ENCODE measurements around the gene ITFG2.

ITFG2 gene

GRCh38 chr12:2794191-2794735, 18.2 kb upstream of the ITFG2 start:
- DNase-seq: no peak
- in situ Hi-C loops (cut with HindIII; ENCODE audit: low pct_ligation_motif_present, low pct_unique_long_range_greater_than_20kb, low sequenced_read_pairs): no loop called here

- DNase-seq: peak; percentile 94
Measured at GRCh38 chr12:2794736-2795289, 17.7 kb upstream of the ITFG2 start, which contains the start of gene FKBP4. TSS of gene FKBP4 (plus strand) at chr12:2794970. CDS start at chr12:2795140, 170 bp downstream.

GRCh38 chr12:2795291-2796186, 16.9 kb upstream of the ITFG2 start:
- in situ Hi-C loops (cut with HindIII; ENCODE audit: low pct_ligation_motif_present, low pct_unique_long_range_greater_than_20kb, low sequenced_read_pairs): no loop called here
- DNase-seq: peak; percentile 75

More at GRCh38 chr12:2794736-2795289, 17.7 kb upstream of the ITFG2 start, which contains the start of gene FKBP4:
- in situ Hi-C loops (cut with HindIII; ENCODE audit: low pct_ligation_motif_present, low pct_unique_long_range_greater_than_20kb, low sequenced_read_pairs): no loop called here

- in situ Hi-C loops (cut with HindIII; ENCODE audit: low pct_ligation_motif_present, low pct_unique_long_range_greater_than_20kb, low sequenced_read_pairs): no loop called here
- peak; percentile 25 for DNase-seq
Measured at GRCh38 chr12:2796187-2796666, 16.2 kb upstream of the ITFG2 start.

GRCh38 chr12:2797721-2798418, 14.6 kb upstream of the ITFG2 start:
- in situ Hi-C loops (cut with HindIII; ENCODE audit: low pct_ligation_motif_present, low pct_unique_long_range_greater_than_20kb, low sequenced_read_pairs): no loop called here
- no peak for DNase-seq

GRCh38 chr12:2800046-2800570, 12.4 kb upstream of the ITFG2 start:
- in situ Hi-C loops (cut with HindIII; ENCODE audit: low pct_ligation_motif_present, low pct_unique_long_range_greater_than_20kb, low sequenced_read_pairs): no loop called here
- no peak for DNase-seq

DNA sequence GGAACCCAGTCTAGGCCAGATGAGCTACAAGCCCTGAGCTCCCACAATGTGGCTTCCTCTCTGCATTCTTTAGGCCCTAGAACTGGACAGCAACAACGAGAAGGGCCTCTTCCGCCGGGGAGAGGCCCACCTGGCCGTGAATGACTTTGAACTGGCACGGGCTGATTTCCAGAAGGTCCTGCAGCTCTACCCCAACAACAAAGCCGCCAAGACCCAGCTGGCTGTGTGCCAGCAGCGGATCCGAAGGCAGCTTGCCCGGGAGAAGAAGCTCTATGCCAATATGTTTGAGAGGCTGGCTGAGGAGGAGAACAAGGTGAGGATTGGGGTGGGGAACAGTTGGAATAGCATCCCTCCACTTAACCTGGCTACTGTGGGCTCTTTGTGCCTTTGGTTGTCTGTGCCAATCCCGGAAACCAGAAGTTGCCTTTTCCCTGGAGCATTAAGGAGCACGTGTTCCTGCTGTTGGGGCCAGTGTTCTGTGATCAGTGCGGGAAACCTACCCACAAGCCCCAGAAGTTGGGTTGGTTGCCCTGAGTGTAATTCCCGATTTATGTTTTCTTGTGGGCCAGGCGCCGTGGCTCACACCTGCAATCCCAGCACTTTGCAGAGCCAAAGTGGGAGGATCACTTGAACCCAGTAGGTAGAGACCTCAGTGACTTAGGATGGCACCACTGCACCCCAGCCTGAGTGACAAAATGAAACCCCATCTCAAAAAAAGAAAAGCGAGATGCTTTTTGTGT, 11.3 kb upstream of the ITFG2 start:
- in situ Hi-C loops (cut with HindIII; ENCODE audit: low pct_ligation_motif_present, low pct_unique_long_range_greater_than_20kb, low sequenced_read_pairs): no loop called here
- DNase-seq: no peak

DNA sequence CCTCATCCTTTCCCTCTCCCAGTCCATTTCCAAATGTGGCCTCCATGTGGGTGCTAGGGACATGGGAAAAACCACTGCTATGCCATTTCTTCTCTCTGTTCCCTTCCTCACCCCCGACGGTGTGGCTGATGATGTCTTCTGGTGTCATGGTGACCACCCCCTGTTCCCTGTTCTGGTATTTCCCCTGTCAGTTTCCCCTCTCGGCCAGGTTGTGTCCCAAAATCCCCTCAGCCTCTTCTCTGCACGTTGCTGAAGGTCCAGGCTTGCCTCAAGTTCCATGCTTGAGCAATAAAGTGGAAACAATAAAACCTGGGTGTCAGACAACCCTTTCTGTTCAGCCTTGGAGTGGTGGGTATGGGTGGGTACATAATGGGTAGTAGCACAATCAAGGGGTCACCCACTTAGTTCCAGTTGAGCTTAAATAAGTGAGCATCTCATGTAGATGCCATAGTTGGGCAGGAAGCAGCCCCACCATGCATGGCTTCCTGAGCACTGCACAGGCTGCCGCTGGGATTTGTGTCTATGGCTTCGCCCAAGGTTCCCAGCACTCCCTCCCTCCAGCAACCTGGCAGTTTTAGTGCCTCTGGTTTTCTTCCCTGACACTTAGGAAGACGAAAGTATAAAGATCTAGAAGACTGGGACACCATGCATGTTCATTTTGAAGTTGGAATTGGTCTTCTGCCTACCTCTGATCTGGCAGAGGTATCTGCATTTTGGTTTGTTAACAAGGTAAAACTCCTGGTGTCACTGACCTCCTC, 8.7 kb upstream of the ITFG2 start:
- in situ Hi-C loops (cut with HindIII; ENCODE audit: low pct_ligation_motif_present, low pct_unique_long_range_greater_than_20kb, low sequenced_read_pairs): no loop called here
- no peak for DNase-seq

GRCh38 chr12:2804393-2805142, 7.9 kb upstream of the ITFG2 start:
- in situ Hi-C loops (cut with HindIII; ENCODE audit: low pct_ligation_motif_present, low pct_unique_long_range_greater_than_20kb, low sequenced_read_pairs): no loop called here
- DNase-seq: peak; percentile 80

- DNase-seq: no peak
- in situ Hi-C loops (cut with HindIII; ENCODE audit: low pct_ligation_motif_present, low pct_unique_long_range_greater_than_20kb, low sequenced_read_pairs): no loop called here
Measured at GRCh38 chr12:2805143-2805520, 7.3 kb upstream of the ITFG2 start.

- in situ Hi-C loops (cut with HindIII; ENCODE audit: low pct_ligation_motif_present, low pct_unique_long_range_greater_than_20kb, low sequenced_read_pairs): no loop called here
- DNase-seq: no peak
Measured at GRCh38 chr12:2806700-2807099, 5.8 kb upstream of the ITFG2 start.

DNA sequence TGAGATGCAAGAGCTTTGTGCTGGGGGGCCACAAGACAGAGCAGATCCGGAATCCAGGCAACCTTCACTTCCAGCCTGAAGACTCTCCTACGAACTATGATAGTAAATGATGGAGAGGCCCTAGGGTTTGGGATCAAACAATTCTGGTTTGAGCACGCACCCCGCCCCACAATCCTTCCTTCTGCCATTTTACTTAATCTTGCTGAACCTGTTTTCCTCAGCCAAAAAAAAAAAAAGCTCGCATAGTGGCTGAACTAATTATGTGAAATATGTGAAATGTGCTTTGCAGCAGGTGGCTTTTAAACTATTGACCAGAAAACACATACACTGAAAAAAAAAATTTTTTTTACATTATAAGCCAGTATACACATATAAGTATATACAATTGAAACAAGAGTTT, 667 bp upstream of the ITFG2 start:
- in situ Hi-C loops (cut with HindIII; ENCODE audit: low pct_ligation_motif_present, low pct_unique_long_range_greater_than_20kb, low sequenced_read_pairs): no loop called here
- no peak for DNase-seq

DNA sequence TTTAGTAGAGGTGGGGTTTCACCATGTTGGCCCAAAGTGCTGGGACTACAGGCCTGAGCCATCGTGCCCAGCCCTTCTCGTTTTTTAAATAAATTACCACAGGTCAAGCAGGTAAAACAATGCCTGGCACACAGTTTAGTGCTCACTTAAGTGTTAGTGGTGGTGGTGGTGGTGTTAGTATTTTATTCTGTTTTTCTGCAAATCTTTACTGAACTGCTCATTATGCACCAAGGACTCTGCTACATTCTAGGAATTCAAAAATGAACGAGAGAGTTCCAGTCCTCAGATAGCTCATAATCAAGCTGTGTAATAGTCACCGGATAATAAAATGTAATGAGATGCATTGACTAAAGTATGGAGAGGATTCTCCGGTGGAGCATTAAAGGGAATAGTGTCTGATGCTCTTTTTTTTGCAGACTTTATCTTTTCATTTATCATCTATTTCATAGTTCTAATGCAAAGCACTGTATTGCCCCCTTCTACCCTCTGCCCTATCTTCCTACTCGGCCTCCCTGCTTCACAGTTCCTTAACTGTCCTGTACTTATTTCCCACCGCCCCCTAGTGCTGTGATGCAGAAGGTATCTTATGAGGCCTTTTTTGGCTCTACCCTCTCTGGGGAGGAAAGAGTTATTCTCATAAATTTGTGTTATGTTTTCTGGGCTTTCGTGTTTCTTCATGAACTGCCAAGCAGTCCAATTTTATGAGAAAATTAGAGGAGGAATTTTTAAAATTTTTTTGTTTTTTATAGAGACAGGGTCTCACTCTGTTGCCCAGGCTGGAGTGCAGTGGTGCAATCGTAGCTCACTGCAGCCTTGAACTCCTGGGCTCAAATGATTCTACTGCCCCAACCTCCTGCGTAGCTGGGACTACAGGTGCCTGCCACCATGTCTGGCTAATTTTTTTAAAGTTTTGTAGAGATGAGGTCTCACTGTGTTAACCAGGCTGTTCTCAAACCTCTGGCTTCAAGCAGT, 1.0 kb downstream of the ITFG2 start:
- DNase-seq: peak; percentile 84
- in situ Hi-C loops (cut with HindIII; ENCODE audit: low pct_ligation_motif_present, low pct_unique_long_range_greater_than_20kb, low sequenced_read_pairs): no loop called here

DNA sequence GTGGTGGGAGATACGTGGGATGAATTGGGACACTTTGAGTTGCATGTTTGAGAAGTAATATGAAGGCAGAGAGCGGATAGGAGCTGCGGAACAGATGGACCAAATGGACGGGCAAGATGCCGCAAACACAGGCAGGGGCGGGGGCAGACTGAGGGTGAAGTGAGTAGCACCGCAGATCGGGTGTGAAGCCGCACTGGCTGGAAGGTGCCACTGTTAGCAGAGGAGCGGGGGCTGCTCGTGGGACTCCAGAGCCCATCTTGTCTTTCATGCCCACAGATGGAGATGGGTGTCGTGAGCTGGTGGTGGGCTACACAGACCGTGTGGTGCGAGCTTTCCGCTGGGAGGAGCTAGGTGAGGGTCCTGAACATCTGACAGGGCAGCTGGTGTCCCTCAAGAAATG, 7.3 kb downstream of the ITFG2 start:
- in situ Hi-C loops (cut with HindIII; ENCODE audit: low pct_ligation_motif_present, low pct_unique_long_range_greater_than_20kb, low sequenced_read_pairs): no loop called here
- no peak for DNase-seq

- in situ Hi-C loops (cut with HindIII; ENCODE audit: low pct_ligation_motif_present, low pct_unique_long_range_greater_than_20kb, low sequenced_read_pairs): no loop called here
Measured at GRCh38 chr12:2820432-2820831, 8.0 kb downstream of the ITFG2 start.

DNA sequence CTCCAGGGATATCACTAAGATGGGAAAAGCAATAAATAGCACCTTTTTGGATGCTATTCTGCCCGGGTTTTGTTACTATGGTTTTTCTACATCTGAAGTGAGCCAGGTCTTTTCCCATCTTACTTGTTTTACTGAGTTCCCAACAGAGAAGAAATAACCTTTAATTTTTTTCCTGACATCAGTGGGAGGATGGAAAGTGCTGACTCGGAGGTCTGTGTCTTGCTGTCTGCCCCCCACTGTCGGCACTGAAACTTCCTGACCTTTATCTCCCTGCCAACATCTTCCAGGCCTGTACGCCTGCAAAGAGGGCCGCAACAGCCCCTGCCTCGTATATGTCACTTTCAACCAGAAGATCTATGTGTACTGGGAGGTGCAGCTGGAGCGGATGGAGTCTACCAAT, 11.0 kb downstream of the ITFG2 start:
- no peak for DNase-seq
- in situ Hi-C loops (cut with HindIII; ENCODE audit: low pct_ligation_motif_present, low pct_unique_long_range_greater_than_20kb, low sequenced_read_pairs): no loop called here

More at GRCh38 chr12:2820432-2820831, 8.0 kb downstream of the ITFG2 start:
- DNase-seq: no peak

Measured in ACHN (cell line).